ENCODE results near the gene SUGCT. TPM values are rescaled to one million over a fixed set of nuclear protein-coding genes. Genes with fewer than 3 reads are reported as not detected.

Gene SUGCT
- total RNA-seq, 1 donor = 9.9 TPM

DNA sequence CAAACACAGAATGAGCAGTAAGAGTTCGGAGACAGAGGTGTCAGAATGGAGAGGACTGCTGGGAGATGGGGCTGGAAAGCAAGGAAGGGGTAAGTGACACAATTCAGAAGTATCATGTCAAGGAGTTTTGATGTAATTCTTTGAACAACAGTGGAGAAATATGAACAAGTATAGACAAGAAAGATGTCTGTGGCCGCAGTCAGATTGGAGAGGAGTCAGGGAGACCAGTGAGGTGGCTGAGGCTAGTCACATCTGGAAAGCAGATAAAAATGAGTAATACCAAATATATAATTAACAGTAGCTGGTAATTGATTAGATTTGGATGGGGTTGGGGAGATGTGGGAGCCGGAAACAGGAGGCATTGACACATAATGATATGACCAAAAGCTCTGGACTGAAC lies 540.9 kb downstream of the SUGCT start:
- H3K4me3 ChIP-seq (ENCODE audit: low read depth, low read length) = no peak overlapping the region
- TF ChIP-seq, protein P1, sequence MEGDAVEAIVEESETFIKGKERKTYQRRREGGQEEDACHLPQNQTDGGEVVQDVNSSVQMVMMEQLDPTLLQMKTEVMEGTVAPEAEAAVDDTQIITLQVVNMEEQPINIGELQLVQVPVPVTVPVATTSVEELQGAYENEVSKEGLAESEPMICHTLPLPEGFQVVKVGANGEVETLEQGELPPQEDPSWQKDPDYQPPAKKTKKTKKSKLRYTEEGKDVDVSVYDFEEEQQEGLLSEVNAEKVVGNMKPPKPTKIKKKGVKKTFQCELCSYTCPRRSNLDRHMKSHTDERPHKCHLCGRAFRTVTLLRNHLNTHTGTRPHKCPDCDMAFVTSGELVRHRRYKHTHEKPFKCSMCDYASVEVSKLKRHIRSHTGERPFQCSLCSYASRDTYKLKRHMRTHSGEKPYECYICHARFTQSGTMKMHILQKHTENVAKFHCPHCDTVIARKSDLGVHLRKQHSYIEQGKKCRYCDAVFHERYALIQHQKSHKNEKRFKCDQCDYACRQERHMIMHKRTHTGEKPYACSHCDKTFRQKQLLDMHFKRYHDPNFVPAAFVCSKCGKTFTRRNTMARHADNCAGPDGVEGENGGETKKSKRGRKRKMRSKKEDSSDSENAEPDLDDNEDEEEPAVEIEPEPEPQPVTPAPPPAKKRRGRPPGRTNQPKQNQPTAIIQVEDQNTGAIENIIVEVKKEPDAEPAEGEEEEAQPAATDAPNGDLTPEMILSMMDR (IDR thresholded peaks at IDR 0.05; ENCODE audit: insufficient read depth, low read depth, low read length) = no peak

DNA sequence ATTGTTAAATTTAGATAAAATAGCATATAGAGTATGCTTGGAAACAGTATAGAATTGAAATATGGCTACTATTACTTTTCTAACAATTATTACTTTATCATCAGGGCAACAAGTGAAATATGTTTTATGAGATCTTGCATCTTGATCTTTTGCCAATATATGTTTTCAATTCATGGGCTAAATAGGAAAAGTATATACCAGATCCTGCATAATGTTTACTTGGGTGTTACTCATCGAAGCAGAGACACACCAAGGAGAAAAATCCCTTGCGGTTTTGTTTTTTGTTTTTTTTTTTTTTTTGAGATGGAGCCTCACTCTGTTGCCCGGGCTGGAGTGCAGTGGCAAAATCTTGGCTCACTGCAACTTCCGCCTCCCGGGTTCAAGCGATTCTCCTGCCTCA lies 541.4 kb downstream of the SUGCT start:
- no peak for DNase-seq (ENCODE audit: low read depth)
- TF ChIP-seq, protein P1 (IDR thresholded peaks at IDR 0.05; ENCODE audit: insufficient read depth, low read depth, low read length) = no peak
- no peak overlapping the region for H3K4me3 ChIP-seq (ENCODE audit: low read depth, low read length)

More for the DNA sequence above, 540.9 kb downstream of the SUGCT start:
- DNase-seq (ENCODE audit: low read depth) = no peak

DNA sequence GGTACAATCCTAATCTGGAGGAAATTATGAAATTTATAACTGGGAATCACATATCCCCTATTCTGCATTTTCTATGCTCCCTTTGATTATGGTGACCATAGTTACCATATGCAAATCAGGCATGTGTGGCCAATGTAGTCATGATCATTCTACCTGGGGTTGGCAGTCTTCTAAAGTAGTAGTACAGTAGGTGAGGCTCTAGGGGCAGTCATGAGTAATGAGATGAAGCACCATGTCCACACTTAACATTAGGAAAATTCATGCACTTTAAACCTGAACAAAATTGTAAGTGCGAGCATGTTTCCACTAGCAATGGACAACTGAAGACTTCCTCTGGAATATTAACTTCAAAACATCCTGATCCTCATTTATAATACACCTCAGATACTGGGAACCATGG lies 545.9 kb downstream of the SUGCT start:
- TF ChIP-seq, protein P1 (IDR thresholded peaks at IDR 0.05; ENCODE audit: insufficient read depth, low read depth, low read length) = peak; percentile 63
- DNase-seq (ENCODE audit: low read depth) = peak; percentile 23
- H3K4me3 ChIP-seq (ENCODE audit: low read depth, low read length) = no peak overlapping the region

DNA sequence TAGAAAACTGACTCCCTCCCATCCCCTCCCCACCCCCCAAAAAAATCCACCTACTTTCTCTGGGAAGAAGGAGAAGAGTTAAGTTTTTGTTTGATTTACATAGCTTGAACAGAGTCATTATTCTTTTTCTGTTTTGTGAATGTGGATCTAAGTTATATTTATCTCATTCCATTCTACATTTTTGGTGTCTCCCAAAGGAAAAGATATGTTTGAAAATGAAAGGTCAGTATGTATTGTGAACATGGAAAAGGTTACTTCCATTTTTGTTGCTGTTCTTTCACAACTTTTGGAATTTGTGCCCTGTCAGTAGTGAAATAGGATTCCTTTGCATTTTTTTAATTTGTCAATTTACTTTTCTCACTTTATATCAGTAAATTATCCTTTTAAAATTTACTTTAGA lies 547.9 kb downstream of the SUGCT start:
- no peak overlapping the region for H3K4me3 ChIP-seq (ENCODE audit: low read depth, low read length)
- TF ChIP-seq, protein P1 (IDR thresholded peaks at IDR 0.05; ENCODE audit: insufficient read depth, low read depth, low read length) = no peak
- peak; percentile 23 for DNase-seq (ENCODE audit: low read depth)

DNA sequence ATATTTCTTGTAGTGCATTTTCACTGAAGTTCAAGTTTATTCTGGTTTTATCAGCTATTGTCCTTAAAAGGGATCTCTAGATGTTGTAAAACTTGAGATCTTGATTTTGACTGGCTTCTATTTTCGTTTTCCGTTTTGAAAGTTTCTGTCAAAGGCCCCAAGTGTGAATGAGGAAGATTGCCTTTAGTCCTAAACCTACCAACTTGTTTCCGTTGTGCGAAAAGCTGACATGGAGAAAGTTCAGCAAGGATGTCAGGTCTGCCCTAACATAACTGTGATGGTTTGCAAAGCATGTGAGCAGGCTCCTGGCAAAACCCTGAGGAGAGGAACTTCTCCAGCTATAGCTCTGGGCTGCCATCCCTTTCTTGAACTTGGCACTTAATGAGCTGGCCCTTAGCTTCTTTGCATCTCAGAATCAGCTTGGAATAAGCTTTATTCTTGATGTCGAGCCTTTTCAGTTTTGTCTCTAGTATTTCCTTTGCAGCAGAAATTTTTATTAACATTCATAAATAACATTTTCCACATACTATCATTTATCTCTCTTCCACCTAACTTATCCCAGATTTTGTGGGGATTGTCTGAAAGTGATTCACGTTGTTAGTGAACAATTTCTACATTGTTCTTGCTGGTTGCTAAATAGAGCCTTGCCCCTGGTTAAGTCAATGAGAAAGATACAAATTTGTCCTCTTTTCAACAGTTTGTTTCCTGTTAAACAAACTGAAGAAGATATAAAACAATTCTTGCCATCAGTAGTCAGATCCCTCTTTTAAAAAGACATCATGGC lies 559.4 kb downstream of the SUGCT start:
- DNase-seq (ENCODE audit: low read depth) = no peak

DNA sequence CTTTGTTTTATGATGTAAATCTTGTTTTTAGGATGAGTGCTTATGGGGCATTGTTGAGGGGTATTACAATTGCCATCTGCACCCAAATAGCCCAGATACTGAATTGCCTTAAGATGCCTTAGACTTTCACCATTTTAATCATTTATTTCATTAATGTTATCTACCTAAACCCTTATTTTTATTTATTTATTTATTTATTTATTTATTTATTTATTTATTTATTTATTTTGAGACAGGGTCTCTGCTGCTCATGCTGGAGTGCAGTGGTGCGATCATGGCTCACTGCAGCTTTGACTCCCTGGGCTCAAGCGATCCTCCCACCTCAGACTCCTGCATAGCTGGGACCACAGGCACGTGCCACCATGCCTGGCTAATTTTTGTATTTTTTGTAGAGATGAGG lies 560.2 kb downstream of the SUGCT start:
- no peak overlapping the region for H3K4me3 ChIP-seq (ENCODE audit: low read depth, low read length)
- DNase-seq (ENCODE audit: low read depth) = no peak
- TF ChIP-seq, protein P1 (IDR thresholded peaks at IDR 0.05; ENCODE audit: insufficient read depth, low read depth, low read length) = no peak

More for the DNA sequence above, 559.4 kb downstream of the SUGCT start:
- TF ChIP-seq, protein P1 (IDR thresholded peaks at IDR 0.05; ENCODE audit: insufficient read depth, low read depth, low read length) = no peak
- H3K4me3 ChIP-seq (ENCODE audit: low read depth, low read length) = no peak overlapping the region
